NCI-H146 treated with DMSO at 0.1 percent for 48 hours (cell line): Measurements from ENCODE around the gene PCSK7.
"Not testable (repeated sequence)": the region's sequence is repeated elsewhere in the genome, so short reads cannot be mapped to it uniquely, and the experiment has no call there.

Experiments used
- DNase-seq: peaks from one replicate; lab custom pipeline; 2025; ENCODE audit not compliant: unreplicated experiment; lab: John Stamatoyannopoulos, UW

Gene PCSK7

DNA sequence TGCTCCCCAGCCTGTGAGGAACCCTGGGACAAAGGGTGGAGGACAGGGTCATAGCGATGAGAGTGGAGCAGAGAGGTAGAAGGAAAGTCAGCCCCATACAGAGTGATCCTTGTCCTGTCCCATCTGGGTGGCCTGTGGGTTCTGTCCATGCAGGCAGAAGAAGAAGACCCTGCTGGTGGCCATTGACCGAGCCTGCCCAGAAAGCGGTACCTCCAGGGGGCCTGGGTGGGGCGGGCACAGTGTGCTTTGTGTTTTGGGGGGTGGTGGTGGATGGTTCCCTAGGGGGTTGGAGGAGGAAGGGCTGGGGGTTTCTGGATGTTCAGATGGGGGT is 45.5 kb downstream of the PCSK7 start:
- DNase-seq = no peak

GRCh38 chr11:117185736-117186430 is 46.0 kb downstream of the PCSK7 start:
- no peak for DNase-seq

GRCh38 chr11:117183724-117184349 is 48.0 kb downstream of the PCSK7 start:
- no peak for DNase-seq

DNA sequence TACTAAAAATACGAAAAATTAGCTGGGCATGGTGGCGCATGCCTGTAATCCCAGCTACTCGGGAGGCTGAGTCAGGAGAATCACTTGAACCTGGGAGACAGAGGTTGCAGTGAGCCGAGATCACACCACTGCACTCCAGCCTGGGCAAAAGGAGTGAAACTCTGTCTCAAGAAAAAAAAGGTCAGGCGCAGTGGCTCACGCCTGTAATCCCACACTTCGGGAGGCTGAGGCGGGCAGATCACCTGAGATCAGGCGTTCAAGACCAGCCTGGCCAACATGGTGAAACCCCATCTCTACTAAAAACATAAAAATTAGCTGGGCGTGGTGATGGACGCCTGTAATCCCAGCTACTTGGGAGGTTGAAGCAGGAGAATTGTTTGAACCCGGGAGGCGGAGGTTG is 48.7 kb downstream of the PCSK7 start:
- DNase-seq = not testable (repeated sequence)

GRCh38 chr11:117182551-117182935 is 49.3 kb downstream of the PCSK7 start:
- DNase-seq = no peak

- no peak for DNase-seq
Measured at GRCh38 chr11:117181586-117182550, 50.0 kb downstream of the PCSK7 start.

- no peak for DNase-seq
Measured at GRCh38 chr11:117180661-117181585, 51.0 kb downstream of the PCSK7 start.

DNA sequence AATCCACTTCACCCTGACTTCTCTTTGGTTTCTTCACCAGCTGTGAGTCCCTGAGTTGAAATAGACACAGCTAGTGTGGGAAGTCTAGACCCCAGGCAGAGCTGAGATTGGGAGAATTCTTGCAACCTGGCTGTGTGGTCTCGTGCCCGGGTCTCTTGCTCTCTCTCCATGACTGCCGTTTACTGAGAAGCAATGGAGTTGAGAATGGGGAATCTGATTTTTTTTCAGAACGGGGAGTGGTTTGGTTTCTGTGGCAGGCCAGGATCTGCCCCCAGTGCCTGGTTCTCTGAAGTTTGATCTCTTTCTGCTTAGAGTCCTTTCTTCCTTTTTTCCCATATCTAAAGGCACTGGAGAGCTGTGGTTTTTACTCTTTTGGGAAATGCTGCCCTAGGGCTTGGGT is 51.9 kb downstream of the PCSK7 start:
- no peak for DNase-seq

GRCh38 chr11:117179048-117179999 is 52.5 kb downstream of the PCSK7 start:
- DNase-seq = no peak

GRCh38 chr11:117178210-117179034 is 53.5 kb downstream of the PCSK7 start, which contains the start of gene SIDT2:
Gene SIDT2 (plus strand): TSS chr11:117178743. CDS start chr11:117179264, 521 bp downstream.
- DNase-seq = peak; percentile 76

GRCh38 chr11:117177534-117178209 is 54.2 kb downstream of the PCSK7 start:
- DNase-seq = no peak

DNA sequence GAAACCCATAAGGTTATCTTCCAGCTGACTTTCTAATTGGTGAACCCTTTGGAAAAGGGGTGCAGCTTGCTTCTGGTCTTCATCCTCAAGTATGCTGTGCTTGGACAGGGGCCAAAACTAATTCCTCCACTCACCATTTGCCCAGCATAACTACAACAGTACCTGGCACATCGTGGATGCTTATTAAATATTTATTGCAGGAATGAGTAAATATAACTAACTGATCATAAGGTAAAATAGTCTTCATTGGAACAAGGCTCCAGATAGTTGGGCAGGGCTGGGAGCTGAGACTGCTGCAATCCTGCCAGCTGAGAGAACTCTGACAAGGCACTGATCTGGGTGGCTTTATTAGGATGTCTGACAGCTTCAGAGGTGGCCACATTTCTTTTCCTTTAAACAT is 55.7 kb downstream of the PCSK7 start:
- DNase-seq = no peak

GRCh38 chr11:117175781-117176180 is 56.1 kb downstream of the PCSK7 start:
- no peak for DNase-seq

DNA sequence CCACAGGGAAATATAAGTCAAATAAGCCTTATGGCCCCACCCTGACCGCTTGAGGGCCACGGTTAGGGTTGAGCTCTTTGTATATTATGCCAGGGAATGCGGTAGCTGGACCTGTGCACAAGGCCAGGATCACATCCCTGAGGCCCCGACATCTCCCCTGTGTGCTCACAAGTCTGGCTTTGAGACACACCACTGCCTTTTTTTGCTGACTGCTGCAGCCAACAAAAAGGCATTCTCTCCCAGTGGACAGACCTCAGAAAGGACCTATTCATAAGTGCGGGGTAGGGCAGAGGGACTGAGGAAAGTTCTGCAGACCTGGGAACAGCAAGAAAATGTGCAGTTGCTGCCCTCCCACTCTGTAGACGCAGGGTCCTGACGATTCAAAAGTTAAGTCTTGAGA is 56.8 kb downstream of the PCSK7 start:
- no peak for DNase-seq

DNA sequence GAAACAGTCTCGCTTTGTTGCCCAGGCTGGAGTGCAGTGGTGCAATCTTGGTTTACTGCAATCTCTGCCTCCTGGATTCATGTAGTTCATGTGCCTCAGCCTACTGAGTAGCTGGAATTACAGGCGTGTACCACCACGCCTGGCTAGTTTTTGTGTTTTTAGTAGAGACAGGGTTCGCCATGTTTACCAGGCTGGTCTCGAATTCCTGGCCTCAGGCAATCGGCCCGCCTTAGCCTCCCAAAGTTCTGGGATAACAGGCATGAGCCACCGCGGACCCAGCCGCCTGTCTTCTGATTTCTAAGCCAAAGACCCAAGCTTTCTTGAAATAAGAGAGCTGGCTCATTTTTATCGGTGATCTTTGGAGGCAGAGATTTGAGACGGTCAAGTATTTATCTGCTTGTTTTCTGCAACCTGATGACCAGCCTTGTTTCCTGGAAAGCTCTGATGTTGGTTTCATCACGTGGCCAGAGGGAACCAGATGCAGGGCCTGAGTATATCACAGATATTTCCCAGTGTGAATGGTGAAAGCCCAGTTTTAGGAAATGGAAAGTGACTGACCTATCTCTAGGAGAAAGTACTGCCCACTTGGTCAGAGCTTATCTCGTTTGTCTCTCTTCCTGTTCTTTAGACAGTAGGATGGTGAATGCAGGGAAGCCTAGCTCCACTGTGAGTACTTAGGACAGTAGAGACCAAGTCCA is 59.0 kb downstream of the PCSK7 start:
- DNase-seq = no peak

DNA sequence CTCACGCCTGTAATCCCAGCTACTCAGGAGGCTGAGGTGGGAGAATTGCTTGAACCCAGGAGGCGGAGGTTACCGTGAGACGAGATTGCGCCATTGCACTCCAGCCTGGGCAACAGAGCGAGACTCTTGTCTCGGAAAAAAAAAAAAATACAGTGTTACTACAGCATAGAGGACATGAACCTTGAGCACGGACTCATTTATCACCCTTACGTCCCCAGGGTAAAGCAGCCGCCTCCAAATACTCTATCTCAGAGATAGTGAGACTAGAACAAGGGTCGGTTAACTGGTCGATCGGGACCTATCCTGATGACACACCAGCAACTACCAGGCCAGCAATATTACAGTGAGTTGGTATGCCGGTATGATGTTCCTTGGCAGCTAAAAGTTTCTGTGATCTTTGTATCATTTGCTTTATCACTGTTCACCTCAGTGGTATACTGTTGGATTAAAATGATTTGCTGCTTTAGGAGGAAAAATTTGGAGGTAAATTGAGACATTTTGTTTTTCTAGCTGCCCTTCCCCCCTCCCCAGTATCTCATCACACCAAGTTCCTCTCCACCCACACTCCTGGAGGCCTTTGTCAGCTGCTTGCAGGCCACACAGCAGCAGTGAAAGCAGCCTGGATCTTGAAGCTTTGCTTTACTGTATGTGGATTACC is 60.3 kb downstream of the PCSK7 start:
- no peak for DNase-seq

- no peak for DNase-seq
Measured at GRCh38 chr11:117171007-117171403, 60.9 kb downstream of the PCSK7 start.
